Fibroblast of lung (primary cell): ENCODE measurements around the gene EPS8L3.

Source experiments
- CTCF ChIP-seq, 2 donors: IDR thresholded peaks in 1 of 2; conservative IDR thresholded peaks in 1 of 2; 1 replicate in 1 of 2; 2 replicates in 1 of 2; pipeline ENCODE4 v1.5.1; 2011 to 2012; ENCODE audit warnings: low read length in 2 of 2, control low read depth in 1 of 2, inconsistent platforms in 1 of 2, low read depth in 1 of 2, mild to moderate bottlenecking in 1 of 2
- EZH2 ChIP-seq: IDR thresholded peaks from 2 replicates; pipeline ENCODE4 v1.5.1; 2012; ENCODE audit warnings: low read length, control low read depth, mild to moderate bottlenecking; ENCODE audit errors: missing control alignments

GRCh38 chr1:109713636-109714035 lies 50.1 kb downstream of the EPS8L3 start:
- no peak for TF ChIP-seq CTCF (conservative IDR thresholded peaks at IDR 0.05 in 1 of 2, IDR thresholded peaks at IDR 0.05 in 1 of 2; ENCODE audit: low read depth in 1 of 2, low read length in 2 of 2)
- no peak for TF ChIP-seq EZH2
